Anterior cingulate cortex (tissue), 58 donors: Measurements from ENCODE around the gene DAZAP1.
"Not testable (repeated sequence)": the region's sequence is repeated elsewhere in the genome, so short reads cannot be mapped to it uniquely, and the experiment has no call there.

Experiments
- DNase-seq, 58 donors: peaks; one replicate each; lab custom pipeline; 2025; lab: John Stamatoyannopoulos, UW

Gene DAZAP1

GRCh38 chr19:1438035-1438932, 30.9 kb downstream of the DAZAP1 start, which contains the start of gene RPS15:
TSS of gene RPS15 (plus strand) at chr19:1438396. CDS start at chr19:1438426, 30 bp downstream.
- DNase-seq = peak; percentile 54 to 95 (median 90)

- DNase-seq = no peak
Measured at GRCh38 chr19:1438933-1439354, 31.6 kb downstream of the DAZAP1 start.

- DNase-seq = not testable (repeated sequence)
Measured at GRCh38 chr19:1439525-1440417, 32.4 kb downstream of the DAZAP1 start.

GRCh38 chr19:1440418-1440801, 33.0 kb downstream of the DAZAP1 start:
- DNase-seq = no peak

- no peak for DNase-seq
Measured at GRCh38 chr19:1441022-1441426, 33.6 kb downstream of the DAZAP1 start.

GRCh38 chr19:1441677-1442438, 34.5 kb downstream of the DAZAP1 start:
- no peak for DNase-seq

GRCh38 chr19:1445185-1445931, 38.0 kb downstream of the DAZAP1 start:
- DNase-seq = peak in 50 of 58 donors; percentile 22 to 79 (median 55)

- DNase-seq = peak in 48 of 58 donors; percentile 17 to 77 (median 49)
Measured at GRCh38 chr19:1445932-1446712, 38.7 kb downstream of the DAZAP1 start.

GRCh38 chr19:1446713-1447481, 39.5 kb downstream of the DAZAP1 start:
- DNase-seq = peak in 4 of 58 donors; percentile 16 to 52 (median 30)

- no peak for DNase-seq
Measured at GRCh38 chr19:1447504-1447903, 40.1 kb downstream of the DAZAP1 start.

- DNase-seq = no peak
Measured at GRCh38 chr19:1447944-1448343, 40.6 kb downstream of the DAZAP1 start.

- DNase-seq = peak; percentile 32 to 93 (median 82)
Measured at GRCh38 chr19:1449467-1450442, 42.4 kb downstream of the DAZAP1 start, which contains the start of gene APC2. TSS of gene APC2 (plus strand) at chr19:1450121. CDS start at chr19:1453002, 2,881 bp downstream.

- DNase-seq = peak in 42 of 58 donors; percentile 21 to 85 (median 55)
Measured at GRCh38 chr19:1450735-1451731, 43.6 kb downstream of the DAZAP1 start.

GRCh38 chr19:1451916-1452801, 44.8 kb downstream of the DAZAP1 start:
- peak in 57 of 58 donors; percentile 13 to 90 (median 71) for DNase-seq
